GM12878 (cell line): ENCODE data around the gene PYHIN1. TPM values are rescaled to one million over a fixed set of nuclear protein-coding genes. Genes with fewer than 3 reads are reported as not detected.

Source experiments
- BHLHE40 ChIP-seq, 2 experiments: fragments of 450-650 bp in 1 of 2; IDR thresholded peaks; 2 replicates each; pipeline ENCODE4 v1.6.1; 2011 to 2017; ENCODE audit warnings: low read depth in 2 of 2, borderline replicate concordance in 1 of 2, improper control_type of control experiment in 1 of 2, low read length in 1 of 2, mild to moderate bottlenecking in 1 of 2
- CBX3 ChIP-seq: fragments of 200-600 bp; sonication (generic); IDR thresholded peaks from 2 replicates; pipeline ENCODE4 v1.6.1; 2016; ENCODE audit warnings: low read depth, borderline replicate concordance
- EP300 ChIP-seq, 2 experiments: fragments of 150-350 bp in 1 of 2; IDR thresholded peaks; 2 replicates each; pipeline ENCODE4 v1.6.1; 2011 to 2012; ENCODE audit warnings: low read depth in 2 of 2, low read length in 2 of 2, borderline replicate concordance in 1 of 2, improper control_type of control experiment in 1 of 2, inconsistent platforms in 1 of 2; ENCODE audit not compliant: control insufficient read depth in 1 of 2
- KLF5 ChIP-seq: fragments of 450-650 bp; IDR thresholded peaks from 2 replicates; pipeline ENCODE4 v1.6.1; 2014; ENCODE audit warnings: mild to moderate bottlenecking; ENCODE audit not compliant: partially characterized antibody
- PML ChIP-seq: IDR thresholded peaks from 2 replicates; pipeline ENCODE4 v1.6.1; 2012; ENCODE audit warnings: low read length, inconsistent platforms
- POLR2AphosphoS5 ChIP-seq: IDR thresholded peaks from 2 replicates; pipeline ENCODE4 v1.6.1; 2011; ENCODE audit warnings: mild to moderate bottlenecking, low read length, inconsistent platforms
- SIX5 ChIP-seq: IDR thresholded peaks from 2 replicates; pipeline ENCODE4 v1.6.1; 2011; ENCODE audit warnings: mild to moderate bottlenecking, low read depth, low read length, moderate library complexity; ENCODE audit not compliant: severe bottlenecking
- SP1 ChIP-seq: IDR thresholded peaks from one replicate; pipeline ENCODE4 v1.6.1; 2011; ENCODE audit warnings: low read depth, low read length
- TARDBP ChIP-seq: IDR thresholded peaks from 2 replicates; pipeline ENCODE4 v1.6.1; 2016; ENCODE audit warnings: borderline replicate concordance
- TBL1XR1 ChIP-seq: IDR thresholded peaks from 2 replicates; pipeline ENCODE4 v1.6.1; 2012; ENCODE audit warnings: low read depth, low read length, improper control_type of control experiment
- YBX1 ChIP-seq: fragments of 450-650 bp; IDR thresholded peaks from 2 replicates; pipeline ENCODE4 v1.6.1; 2016; ENCODE audit warnings: antibody characterized with exemption
- ZNF207 ChIP-seq: fragments of 450-650 bp; IDR thresholded peaks from 2 replicates; pipeline ENCODE4 v1.6.1; 2014; ENCODE audit warnings: antibody characterized with exemption, mild to moderate bottlenecking, borderline replicate concordance
- ZNF24 ChIP-seq: fragments of 450-650 bp; IDR thresholded peaks from 2 replicates; pipeline ENCODE4 v1.6.1; 2017; ENCODE audit warnings: antibody characterized with exemption, mild to moderate bottlenecking
- ZNF622 ChIP-seq: fragments of 450-650 bp; IDR thresholded peaks from 2 replicates; pipeline ENCODE4 v1.6.1; 2017; ENCODE audit warnings: mild to moderate bottlenecking, inconsistent platforms
- ZSCAN29 ChIP-seq: fragments of 450-650 bp; IDR thresholded peaks from 2 replicates; pipeline ENCODE4 v1.6.1; 2017; ENCODE audit warnings: mild to moderate bottlenecking, moderate library complexity
- polyA plus RNA-seq, 11 experiments: library from polyadenylated mRNA; depleted of rRNA in 4 of 11; unstranded in 6 of 11; stranded (reverse) in 5 of 11; fragments of >200 nt; fragmentation: Nextera tagmentation in 4 of 11; fragmentation: Illumina TruSeq in 1 of 11; extraction: Ambion mirVana in 4 of 11; extraction: Trizol in 1 of 11; gene quantifications; 1 replicate in 1 of 11; 2 replicates in 10 of 11; pipeline versions ENCODE4 v1.2.1 to v1.2.3, GENCODE V29; 2011 to 2016; ENCODE audit warnings: inconsistent platforms in 2 of 11, missing spikeins in 2 of 11, low read depth in 1 of 11
- total RNA-seq, 4 experiments: library from RNA; depleted of rRNA in 3 of 4; stranded (reverse); fragments of >200 nt in 3 of 4; fragmentation: Illumina TruSeq in 1 of 4; extraction: Trizol in 1 of 4; gene quantifications; 2 replicates each; pipeline versions ENCODE4 v1.2.1 to v1.2.3, GENCODE V29; 2013 to 2021
- TF ChIP-seq, protein P1 (sequence below): fragments of 450-650 bp; formaldehyde crosslinking; IDR thresholded peaks from 2 replicates; pipeline ENCODE4 v1.5.0; 2022; ENCODE audit warnings: mild to moderate bottlenecking, missing genetic modification characterization
- TF ChIP-seq, protein P2 (sequence below): fragments of 450-650 bp; IDR thresholded peaks from 2 replicates; pipeline ENCODE4 v1.6.1; 2017; ENCODE audit warnings: mild to moderate bottlenecking
- TF ChIP-seq, protein P3 (sequence below): IDR thresholded peaks from 2 replicates; pipeline ENCODE4 v1.6.1; 2011; ENCODE audit warnings: low read depth, mild to moderate bottlenecking, low read length, moderate library complexity, borderline replicate concordance; ENCODE audit errors: extremely low read depth
- TF ChIP-seq, protein P4 (sequence below): fragments of 450-650 bp; IDR thresholded peaks from 2 replicates; pipeline ENCODE4 v1.6.1; 2017; ENCODE audit warnings: mild to moderate bottlenecking, moderate library complexity
- TF ChIP-seq, protein P5 (sequence below): IDR thresholded peaks from 2 replicates; pipeline ENCODE4 v1.6.1; 2012; ENCODE audit warnings: low read length, inconsistent platforms

PYHIN1 gene
- total and polyA plus RNA-seq, 10 of the 15 experiments (the other 5 are each of a cell fraction or from before 2014, with no cell fraction given), result 0.19 to 7.2 (median 0.38) TPM

DNA sequence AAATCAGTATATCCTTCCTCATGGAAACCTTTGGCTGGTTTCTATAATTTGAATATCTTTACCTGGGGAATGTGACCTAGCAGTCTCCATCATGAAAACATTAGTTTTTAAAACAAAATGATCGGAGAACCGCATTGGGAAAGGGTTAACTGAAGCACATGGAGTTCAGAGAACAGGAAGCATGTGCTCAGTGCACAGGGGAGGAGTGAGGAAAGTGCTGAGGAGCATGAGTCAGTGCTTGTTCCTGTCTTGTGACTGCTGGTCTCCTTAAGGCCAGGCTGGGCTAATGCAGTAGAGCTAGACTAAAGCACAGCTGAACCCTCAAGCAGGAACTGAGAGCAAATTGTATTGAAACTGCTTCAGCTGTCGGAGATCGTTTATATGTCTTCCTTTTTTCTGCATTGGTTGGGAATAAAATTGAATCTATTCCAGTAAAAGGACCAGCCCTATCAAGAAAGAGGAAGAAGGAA lies 84.1 kb downstream of the PYHIN1 start (continued):
- TF ChIP-seq, protein P1, sequence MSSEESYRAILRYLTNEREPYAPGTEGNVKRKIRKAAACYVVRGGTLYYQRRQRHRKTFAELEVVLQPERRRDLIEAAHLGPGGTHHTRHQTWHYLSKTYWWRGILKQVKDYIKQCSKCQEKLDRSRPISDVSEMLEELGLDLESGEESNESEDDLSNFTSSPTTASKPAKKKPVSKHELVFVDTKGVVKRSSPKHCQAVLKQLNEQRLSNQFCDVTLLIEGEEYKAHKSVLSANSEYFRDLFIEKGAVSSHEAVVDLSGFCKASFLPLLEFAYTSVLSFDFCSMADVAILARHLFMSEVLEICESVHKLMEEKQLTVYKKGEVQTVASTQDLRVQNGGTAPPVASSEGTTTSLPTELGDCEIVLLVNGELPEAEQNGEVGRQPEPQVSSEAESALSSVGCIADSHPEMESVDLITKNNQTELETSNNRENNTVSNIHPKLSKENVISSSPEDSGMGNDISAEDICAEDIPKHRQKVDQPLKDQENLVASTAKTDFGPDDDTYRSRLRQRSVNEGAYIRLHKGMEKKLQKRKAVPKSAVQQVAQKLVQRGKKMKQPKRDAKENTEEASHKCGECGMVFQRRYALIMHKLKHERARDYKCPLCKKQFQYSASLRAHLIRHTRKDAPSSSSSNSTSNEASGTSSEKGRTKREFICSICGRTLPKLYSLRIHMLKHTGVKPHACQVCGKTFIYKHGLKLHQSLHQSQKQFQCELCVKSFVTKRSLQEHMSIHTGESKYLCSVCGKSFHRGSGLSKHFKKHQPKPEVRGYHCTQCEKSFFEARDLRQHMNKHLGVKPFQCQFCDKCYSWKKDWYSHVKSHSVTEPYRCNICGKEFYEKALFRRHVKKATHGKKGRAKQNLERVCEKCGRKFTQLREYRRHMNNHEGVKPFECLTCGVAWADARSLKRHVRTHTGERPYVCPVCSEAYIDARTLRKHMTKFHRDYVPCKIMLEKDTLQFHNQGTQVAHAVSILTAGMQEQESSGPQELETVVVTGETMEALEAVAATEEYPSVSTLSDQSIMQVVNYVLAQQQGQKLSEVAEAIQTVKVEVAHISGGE (CRISPR knock-in tag), result no peak
- no peak for TF ChIP-seq YBX1
- no peak for TF ChIP-seq SP1
- TF ChIP-seq, protein P2, sequence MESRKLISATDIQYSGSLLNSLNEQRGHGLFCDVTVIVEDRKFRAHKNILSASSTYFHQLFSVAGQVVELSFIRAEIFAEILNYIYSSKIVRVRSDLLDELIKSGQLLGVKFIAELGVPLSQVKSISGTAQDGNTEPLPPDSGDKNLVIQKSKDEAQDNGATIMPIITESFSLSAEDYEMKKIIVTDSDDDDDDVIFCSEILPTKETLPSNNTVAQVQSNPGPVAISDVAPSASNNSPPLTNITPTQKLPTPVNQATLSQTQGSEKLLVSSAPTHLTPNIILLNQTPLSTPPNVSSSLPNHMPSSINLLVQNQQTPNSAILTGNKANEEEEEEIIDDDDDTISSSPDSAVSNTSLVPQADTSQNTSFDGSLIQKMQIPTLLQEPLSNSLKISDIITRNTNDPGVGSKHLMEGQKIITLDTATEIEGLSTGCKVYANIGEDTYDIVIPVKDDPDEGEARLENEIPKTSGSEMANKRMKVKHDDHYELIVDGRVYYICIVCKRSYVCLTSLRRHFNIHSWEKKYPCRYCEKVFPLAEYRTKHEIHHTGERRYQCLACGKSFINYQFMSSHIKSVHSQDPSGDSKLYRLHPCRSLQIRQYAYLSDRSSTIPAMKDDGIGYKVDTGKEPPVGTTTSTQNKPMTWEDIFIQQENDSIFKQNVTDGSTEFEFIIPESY, result no peak
- no peak for TF ChIP-seq ZNF24
- TF ChIP-seq ZNF622, result no peak
- TF ChIP-seq KLF5, result no peak
- TF ChIP-seq POLR2AphosphoS5, result peak; percentile 90
- TF ChIP-seq TARDBP, result no peak
- no peak for TF ChIP-seq ZNF207
- TF ChIP-seq ZSCAN29, result no peak
- TF ChIP-seq, protein P3, sequence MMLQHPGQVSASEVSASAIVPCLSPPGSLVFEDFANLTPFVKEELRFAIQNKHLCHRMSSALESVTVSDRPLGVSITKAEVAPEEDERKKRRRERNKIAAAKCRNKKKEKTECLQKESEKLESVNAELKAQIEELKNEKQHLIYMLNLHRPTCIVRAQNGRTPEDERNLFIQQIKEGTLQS, result no peak
- TF ChIP-seq, protein P4, sequence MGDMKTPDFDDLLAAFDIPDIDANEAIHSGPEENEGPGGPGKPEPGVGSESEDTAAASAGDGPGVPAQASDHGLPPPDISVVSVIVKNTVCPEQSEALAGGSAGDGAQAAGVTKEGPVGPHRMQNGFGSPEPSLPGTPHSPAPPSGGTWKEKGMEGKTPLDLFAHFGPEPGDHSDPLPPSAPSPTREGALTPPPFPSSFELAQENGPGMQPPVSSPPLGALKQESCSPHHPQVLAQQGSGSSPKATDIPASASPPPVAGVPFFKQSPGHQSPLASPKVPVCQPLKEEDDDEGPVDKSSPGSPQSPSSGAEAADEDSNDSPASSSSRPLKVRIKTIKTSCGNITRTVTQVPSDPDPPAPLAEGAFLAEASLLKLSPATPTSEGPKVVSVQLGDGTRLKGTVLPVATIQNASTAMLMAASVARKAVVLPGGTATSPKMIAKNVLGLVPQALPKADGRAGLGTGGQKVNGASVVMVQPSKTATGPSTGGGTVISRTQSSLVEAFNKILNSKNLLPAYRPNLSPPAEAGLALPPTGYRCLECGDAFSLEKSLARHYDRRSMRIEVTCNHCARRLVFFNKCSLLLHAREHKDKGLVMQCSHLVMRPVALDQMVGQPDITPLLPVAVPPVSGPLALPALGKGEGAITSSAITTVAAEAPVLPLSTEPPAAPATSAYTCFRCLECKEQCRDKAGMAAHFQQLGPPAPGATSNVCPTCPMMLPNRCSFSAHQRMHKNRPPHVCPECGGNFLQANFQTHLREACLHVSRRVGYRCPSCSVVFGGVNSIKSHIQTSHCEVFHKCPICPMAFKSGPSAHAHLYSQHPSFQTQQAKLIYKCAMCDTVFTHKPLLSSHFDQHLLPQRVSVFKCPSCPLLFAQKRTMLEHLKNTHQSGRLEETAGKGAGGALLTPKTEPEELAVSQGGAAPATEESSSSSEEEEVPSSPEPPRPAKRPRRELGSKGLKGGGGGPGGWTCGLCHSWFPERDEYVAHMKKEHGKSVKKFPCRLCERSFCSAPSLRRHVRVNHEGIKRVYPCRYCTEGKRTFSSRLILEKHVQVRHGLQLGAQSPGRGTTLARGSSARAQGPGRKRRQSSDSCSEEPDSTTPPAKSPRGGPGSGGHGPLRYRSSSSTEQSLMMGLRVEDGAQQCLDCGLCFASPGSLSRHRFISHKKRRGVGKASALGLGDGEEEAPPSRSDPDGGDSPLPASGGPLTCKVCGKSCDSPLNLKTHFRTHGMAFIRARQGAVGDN, result peak; percentile 97
- TF ChIP-seq, protein P5, sequence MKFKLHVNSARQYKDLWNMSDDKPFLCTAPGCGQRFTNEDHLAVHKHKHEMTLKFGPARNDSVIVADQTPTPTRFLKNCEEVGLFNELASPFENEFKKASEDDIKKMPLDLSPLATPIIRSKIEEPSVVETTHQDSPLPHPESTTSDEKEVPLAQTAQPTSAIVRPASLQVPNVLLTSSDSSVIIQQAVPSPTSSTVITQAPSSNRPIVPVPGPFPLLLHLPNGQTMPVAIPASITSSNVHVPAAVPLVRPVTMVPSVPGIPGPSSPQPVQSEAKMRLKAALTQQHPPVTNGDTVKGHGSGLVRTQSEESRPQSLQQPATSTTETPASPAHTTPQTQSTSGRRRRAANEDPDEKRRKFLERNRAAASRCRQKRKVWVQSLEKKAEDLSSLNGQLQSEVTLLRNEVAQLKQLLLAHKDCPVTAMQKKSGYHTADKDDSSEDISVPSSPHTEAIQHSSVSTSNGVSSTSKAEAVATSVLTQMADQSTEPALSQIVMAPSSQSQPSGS, result no peak; the same call in 1 of the 2 replicates
- no peak for TF ChIP-seq TBL1XR1
- TF ChIP-seq PML, result no peak
- TF ChIP-seq EP300 (IDR thresholded peaks at IDR 0.05; ENCODE audit: borderline replicate concordance in 1 of 2, control insufficient read depth in 1 of 2, low read depth in 2 of 2, low read length in 2 of 2), result no peak
- TF ChIP-seq BHLHE40 (IDR thresholded peaks at IDR 0.05; ENCODE audit: borderline replicate concordance in 1 of 2, low read depth in 2 of 2, low read length in 1 of 2), result peak; percentile 77 to 84; a peak in 3 of 4 replicates
- TF ChIP-seq CBX3, result no peak
- no peak for TF ChIP-seq SIX5
